Ureter (tissue), 1 donor: ENCODE results near the gene SCGB3A1. TPM values are rescaled to one million over a fixed set of nuclear protein-coding genes. Genes with fewer than 3 reads are reported as not detected.

Experiments used
- DNase-seq: peaks from one replicate; pipeline ENCODE4 v3.0.0-alpha.2; 2020; ENCODE audit warnings: low spot score
- total RNA-seq: library from RNA; stranded (reverse); gene quantifications from one replicate; pipeline ENCODE4 v1.2.4, GENCODE V29; 2023
- donor health status: DM: yes; HTN: yes; CAD: no.

Gene SCGB3A1
- total RNA-seq, 1 donor from 2014 or later, result 1.4 TPM

GRCh38 chr5:180604271-180604670 lies 13.0 kb upstream of the SCGB3A1 start:
- DNase-seq, result no peak

DNA sequence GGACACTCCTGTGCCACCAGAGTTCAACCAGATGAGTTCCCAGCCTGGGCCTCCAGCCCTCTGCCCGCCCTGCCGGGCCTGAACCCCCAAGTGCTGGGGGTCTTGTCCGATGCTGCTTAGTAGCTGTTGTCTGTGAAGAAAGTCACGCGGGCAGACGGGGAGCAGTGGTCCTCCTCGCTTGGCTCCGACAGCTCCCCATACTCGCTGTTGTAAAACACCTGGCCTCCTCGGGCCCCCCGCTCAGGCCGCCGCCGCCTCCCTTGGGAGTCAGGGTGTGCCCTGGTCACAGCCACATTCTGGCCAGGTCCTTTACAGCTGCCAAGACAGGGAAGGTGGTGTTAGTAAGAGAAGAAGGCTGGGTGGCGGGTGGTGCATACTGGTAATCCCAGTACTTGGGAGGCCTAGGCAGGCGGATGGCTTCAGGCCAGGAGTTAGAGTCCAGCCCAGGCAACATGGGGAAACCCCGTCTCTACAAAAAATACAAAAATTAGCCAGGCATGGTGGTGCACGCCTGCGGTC lies 11.8 kb upstream of the SCGB3A1 start:
- DNase-seq, result no peak

GRCh38 chr5:180602481-180603075 lies 11.3 kb upstream of the SCGB3A1 start:
- no peak for DNase-seq

DNA sequence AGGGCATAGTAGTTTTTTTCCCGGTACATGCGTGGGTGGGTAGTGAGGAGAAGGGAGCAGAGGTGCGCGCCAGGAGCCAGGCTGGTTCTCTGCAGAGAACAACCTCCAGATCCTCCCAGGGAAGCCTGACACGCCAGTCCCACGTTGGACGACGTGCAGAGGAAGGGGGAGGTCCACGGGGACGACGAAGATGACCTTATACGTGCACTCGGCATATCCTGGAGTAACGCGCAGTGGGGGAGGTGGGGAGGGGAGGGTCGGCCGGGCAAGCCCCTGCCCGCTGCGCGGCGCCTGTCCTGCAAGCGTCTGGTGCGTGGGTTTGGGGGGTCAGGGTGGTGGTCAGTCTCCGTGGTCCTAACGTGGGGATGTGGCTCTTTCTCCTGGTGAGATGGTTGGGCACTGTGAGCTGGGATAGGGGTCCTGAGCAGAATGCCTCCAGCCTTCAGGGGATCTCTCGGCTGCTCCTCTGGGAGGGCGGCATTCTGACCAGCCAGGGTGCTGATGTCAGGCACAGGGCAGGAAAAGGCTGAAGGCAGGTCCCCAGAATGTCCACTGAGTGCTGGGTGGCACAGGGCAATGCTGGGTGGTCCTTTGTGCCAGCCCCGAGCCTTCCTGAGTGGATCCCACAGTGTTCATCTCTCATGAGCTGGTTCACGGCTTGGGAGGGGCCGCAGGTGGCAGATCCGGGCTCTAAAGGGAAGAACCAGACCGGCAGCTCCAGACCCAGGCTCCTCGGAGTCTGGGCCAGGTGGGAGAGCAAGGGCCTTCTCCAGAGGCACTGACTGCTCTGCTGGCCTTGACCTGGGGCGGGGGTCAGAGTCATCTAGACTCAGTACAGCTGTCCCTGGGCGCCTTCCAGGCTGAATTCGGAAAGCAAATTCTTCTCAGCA lies 10.5 kb upstream of the SCGB3A1 start:
- peak; percentile 38 for DNase-seq

DNA sequence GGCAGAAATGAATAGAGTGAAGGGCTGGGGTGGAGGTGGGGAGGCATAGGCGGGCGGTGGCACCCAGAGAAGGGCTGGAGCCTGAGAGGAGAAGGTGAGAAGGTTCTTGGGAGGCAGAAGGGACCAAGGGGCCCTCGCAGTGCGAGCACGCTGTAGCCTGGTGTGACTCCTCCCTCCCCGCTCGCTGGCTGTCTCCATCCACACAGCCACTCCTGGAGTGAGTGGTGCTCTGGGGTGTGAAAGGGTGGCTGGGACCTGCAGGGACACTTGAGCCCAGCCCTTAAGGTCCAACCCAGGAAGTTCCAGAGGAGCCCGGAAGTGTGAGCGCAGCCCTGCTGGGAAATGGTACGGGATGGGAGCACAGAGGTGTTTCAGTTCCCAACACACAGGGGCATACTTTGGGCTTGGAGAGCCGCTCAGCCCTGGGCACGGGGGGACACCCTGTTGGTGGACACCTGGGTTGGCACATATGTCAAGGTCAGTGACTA lies 9.3 kb upstream of the SCGB3A1 start:
- DNase-seq, result peak; percentile 26

- DNase-seq, result peak; percentile 23
Measured at GRCh38 chr5:180599981-180600553, 8.8 kb upstream of the SCGB3A1 start.

GRCh38 chr5:180599590-180599914 lies 8.3 kb upstream of the SCGB3A1 start:
- DNase-seq, result peak; percentile 35

DNA sequence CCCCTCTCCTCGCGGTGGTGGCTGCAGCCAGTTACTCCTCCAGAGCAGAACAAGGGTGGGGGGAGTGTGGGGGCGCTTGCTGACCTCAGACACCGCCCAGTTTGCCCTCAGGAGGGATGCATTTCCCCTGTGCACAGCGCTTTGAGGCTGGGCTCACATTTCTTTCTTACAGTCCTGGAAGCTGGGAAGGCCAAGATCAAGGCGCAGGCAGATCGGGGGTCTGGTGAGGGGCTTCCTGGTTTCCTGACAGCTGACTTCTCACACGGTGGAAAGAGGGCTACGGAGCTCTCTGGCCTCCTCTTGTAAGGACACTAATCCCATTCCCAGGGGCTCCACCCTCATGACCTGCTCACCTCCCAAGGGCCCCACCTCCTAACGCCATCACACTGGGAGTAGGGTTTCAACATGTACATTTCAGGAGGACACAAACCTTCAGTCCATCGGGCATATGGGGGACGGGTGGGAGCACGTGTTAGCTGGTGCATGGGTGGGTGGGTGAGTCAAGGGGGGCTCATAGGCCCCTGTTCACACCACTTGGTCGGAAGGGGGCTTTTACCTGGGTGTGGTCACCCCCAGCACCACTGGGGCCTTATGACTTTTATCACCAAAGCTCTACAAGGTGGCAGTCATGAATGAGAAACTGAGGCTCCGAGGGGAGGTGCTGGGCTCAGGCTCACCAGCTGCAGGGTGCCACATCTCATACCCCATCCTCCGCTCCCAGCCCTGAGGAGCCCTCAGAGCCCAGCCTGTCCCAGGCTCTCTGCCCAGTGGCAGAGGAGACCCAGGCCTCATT lies 7.7 kb upstream of the SCGB3A1 start:
- DNase-seq, result peak; percentile 27

GRCh38 chr5:180598316-180598701 lies 7.0 kb upstream of the SCGB3A1 start:
- peak; percentile 34 for DNase-seq

DNA sequence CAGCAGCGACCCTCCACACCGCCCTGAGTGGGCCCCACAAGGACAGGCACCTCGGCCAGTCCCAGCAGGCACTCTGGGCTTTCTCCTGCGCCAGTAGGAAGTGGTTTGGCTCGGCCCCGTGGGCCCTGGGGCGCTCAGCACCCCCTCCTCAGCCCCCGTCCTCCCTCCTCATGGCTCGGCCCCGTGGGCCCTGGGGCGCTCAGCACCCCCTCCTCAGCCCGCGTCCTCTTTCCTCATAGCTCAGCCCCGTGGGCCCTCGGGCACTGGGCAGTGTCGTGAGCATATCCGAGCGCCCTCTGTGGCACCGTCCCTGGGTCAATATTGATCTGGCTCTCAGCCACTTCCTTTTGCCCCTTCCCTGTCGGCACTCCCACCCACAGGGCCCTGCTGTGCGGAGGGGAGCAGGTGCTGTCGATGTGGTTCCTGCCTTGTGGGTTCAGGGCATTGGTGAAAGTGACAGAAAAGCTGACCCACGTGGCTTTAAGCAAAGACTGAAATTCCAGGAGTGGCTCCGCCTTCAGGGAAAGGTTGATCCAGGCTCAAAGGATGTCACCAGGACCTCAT lies 5.5 kb upstream of the SCGB3A1 start:
- DNase-seq, result peak; percentile 37

DNA sequence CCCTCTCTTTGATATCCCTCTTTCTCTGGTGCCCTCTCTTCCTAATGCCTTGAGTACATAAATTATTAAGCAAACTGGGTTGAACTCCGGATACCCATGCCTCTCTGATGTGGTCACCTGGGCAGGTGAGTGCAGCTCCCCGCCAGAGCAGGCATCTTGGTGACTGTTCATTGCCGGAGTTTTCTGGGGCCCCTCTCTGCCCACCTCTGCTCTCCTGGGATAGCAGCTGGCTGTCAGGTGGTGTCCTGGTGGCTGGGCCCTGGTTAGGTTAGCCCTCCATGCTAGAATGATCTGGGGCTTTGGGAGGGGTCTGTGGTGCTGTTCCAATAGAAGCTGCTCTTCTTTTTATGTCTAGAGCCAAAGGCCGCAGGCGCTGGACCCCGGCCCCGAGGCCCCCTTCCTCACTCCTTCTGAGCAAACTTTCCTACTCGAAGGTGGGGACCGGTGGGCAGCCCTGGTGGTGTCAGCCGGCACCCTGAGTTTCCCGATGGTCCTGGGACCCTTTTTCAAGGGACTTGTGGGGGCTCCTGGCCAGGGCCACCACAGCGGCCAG lies 4.9 kb upstream of the SCGB3A1 start:
- DNase-seq, result peak; percentile 36

- DNase-seq, result peak; percentile 28
Measured at GRCh38 chr5:180595381-180596114, 4.2 kb upstream of the SCGB3A1 start.

DNA sequence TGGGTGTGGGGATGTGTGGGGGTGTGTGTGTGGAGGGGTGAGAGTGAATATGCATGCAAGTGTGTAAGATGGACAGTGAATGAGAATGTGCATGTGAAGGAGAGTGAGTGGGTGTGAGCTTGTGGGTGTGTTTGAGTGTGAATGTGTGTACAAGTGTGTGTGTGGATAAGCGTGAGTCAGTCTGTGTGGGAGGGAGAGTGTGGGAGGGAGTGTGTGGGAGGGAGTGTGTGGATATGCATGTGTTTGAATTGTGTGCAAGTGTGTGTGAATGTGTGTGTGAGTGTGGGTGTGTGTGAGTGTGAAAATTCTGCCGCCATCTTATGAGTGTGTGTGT lies 3.7 kb upstream of the SCGB3A1 start:
- DNase-seq, result no peak

GRCh38 chr5:180594311-180595045 lies 3.2 kb upstream of the SCGB3A1 start:
- no peak for DNase-seq

GRCh38 chr5:180593446-180594206 lies 2.3 kb upstream of the SCGB3A1 start:
- no peak for DNase-seq

- DNase-seq, result no peak
Measured at GRCh38 chr5:180592176-180592575, 877 bp upstream of the SCGB3A1 start.

DNA sequence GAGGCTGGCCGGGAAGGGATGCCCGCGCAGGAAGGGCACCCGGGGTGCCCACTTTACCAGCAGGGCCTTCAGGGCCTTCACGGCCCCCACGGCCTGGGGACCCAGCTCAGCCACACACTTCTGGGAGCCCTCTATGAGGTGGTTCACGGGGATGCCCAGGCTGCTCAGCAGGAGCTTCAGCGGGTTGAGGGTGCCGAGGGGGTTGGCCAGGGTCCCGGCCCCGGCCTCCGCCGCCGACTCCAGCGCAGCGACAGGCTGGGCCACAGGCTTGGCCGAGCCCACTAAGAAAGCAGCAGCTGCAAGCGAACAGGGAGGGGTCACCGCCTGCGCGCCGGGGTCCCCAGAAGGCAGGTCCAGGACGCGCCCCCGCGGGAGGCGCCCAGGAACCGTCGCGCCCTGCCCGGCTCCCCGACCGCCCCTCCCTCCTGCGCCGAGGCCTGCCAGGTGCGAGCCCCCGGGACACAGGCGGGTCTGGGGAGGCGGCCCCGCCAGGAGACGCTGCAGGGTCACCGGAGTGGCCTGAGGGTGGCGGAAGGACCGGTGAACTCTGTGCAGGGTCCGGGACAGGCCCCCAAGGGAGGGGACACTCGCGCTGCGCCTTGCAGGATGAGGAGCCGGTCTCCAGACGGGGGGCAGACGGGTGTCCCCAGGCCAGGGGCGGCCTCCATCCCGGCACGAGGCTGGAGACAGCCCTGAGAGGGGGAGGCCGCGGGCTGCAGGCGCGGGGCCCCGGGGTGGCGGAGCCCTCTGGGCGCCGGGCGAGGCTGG lies 572 bp downstream of the SCGB3A1 start:
- no peak for DNase-seq

- no peak for DNase-seq
Measured at GRCh38 chr5:180589771-180590542, 1.3 kb downstream of the SCGB3A1 start.
